DND-41 (cell line): Measurements from ENCODE around the gene LPCAT1.
A peak's percentile ranks its signal among the peaks of the same experiment; 100 is the strongest.

Experiments used
- ATAC-seq: fragments of 200-7000 bp; cut with Tn5 transposase; 3 replicates; pipeline ENCODE4 v1.9.1; 2021; ENCODE audit warnings: low read depth; ENCODE audit not compliant: insufficient read depth
- DNase-seq: peaks from one replicate; pipeline ENCODE4 v3.0.0-alpha.2; 2020
- H2AFZ ChIP-seq: 2 replicates; pipeline ENCODE4 v1.6.0; 2012; ENCODE audit warnings: low read depth, low read length
- H3K27ac ChIP-seq: 2 replicates; pipeline ENCODE4 v1.5.1; 2012; ENCODE audit warnings: low read length, inconsistent platforms
- H3K27me3 ChIP-seq: fragments of 200-600 bp; sonication (generic); 2 replicates; pipeline ENCODE4 v1.6.0; 2012; ENCODE audit warnings: low read length, mild to moderate bottlenecking, inconsistent platforms; ENCODE audit not compliant: insufficient read depth, poor library complexity
- H3K36me3 ChIP-seq: 2 replicates; pipeline ENCODE4 v1.5.1; 2012; ENCODE audit warnings: low read length, inconsistent platforms; ENCODE audit not compliant: insufficient read depth
- H3K4me1 ChIP-seq: 2 replicates; pipeline ENCODE4 v1.5.1; 2012; ENCODE audit warnings: mild to moderate bottlenecking, low read length; ENCODE audit not compliant: insufficient read depth
- H3K4me2 ChIP-seq: 2 replicates; pipeline ENCODE4 v1.6.0; 2012; ENCODE audit warnings: mild to moderate bottlenecking, moderate library complexity, low read length, inconsistent platforms; ENCODE audit not compliant: insufficient read depth
- H3K4me3 ChIP-seq, 2 experiments: fragments of 200-600 bp in 1 of 2; shearing (Covaris generic) in 1 of 2; 2 replicates each; pipeline ENCODE4 v1.5.1; 2012 to 2016; ENCODE audit warnings: inconsistent platforms in 2 of 2, low read length in 2 of 2, mild to moderate bottlenecking in 2 of 2, low read depth in 1 of 2, moderate library complexity in 1 of 2
- H3K79me2 ChIP-seq: 2 replicates; pipeline ENCODE4 v1.6.0; 2012; ENCODE audit warnings: low read length, inconsistent platforms; ENCODE audit not compliant: insufficient read depth
- H3K9ac ChIP-seq: 2 replicates; pipeline ENCODE4 v1.6.0; 2012; ENCODE audit warnings: low read depth, mild to moderate bottlenecking, inconsistent platforms, low read length, moderate library complexity
- H3K9me3 ChIP-seq: 2 replicates; pipeline ENCODE4 v1.5.1; 2012; ENCODE audit warnings: low read length, moderate library complexity, mild to moderate bottlenecking, inconsistent platforms; ENCODE audit not compliant: insufficient read depth, severe bottlenecking
- H4K20me1 ChIP-seq: 2 replicates; pipeline ENCODE4 v1.6.0; 2012; ENCODE audit warnings: low read length; ENCODE audit not compliant: insufficient read depth
- EZH2 ChIP-seq: IDR thresholded peaks from 3 replicates; pipeline ENCODE4 v1.6.1; 2012; ENCODE audit warnings: borderline replicate concordance, low read depth, mild to moderate bottlenecking, moderate library complexity, low read length, inconsistent platforms; ENCODE audit not compliant: severe bottlenecking
- TF ChIP-seq, protein P1 (sequence below): IDR thresholded peaks from 2 replicates; pipeline ENCODE4 v1.5.1; 2012; ENCODE audit warnings: borderline replicate concordance, low read length, moderate library complexity, mild to moderate bottlenecking; ENCODE audit not compliant: poor library complexity, severe bottlenecking; ENCODE audit errors: extremely low read depth

LPCAT1 gene

GRCh38 chr5:1521671-1522600 is 1.8 kb downstream of the LPCAT1 start:
- peak overlapping the region; percentile 35; the same call in 1 of the 2 replicates for H3K27ac ChIP-seq
- peaks cover 32% of the 10 kb centered on the region for H3K4me1 ChIP-seq
- TF ChIP-seq EZH2, result no peak
- TF ChIP-seq, protein P1, sequence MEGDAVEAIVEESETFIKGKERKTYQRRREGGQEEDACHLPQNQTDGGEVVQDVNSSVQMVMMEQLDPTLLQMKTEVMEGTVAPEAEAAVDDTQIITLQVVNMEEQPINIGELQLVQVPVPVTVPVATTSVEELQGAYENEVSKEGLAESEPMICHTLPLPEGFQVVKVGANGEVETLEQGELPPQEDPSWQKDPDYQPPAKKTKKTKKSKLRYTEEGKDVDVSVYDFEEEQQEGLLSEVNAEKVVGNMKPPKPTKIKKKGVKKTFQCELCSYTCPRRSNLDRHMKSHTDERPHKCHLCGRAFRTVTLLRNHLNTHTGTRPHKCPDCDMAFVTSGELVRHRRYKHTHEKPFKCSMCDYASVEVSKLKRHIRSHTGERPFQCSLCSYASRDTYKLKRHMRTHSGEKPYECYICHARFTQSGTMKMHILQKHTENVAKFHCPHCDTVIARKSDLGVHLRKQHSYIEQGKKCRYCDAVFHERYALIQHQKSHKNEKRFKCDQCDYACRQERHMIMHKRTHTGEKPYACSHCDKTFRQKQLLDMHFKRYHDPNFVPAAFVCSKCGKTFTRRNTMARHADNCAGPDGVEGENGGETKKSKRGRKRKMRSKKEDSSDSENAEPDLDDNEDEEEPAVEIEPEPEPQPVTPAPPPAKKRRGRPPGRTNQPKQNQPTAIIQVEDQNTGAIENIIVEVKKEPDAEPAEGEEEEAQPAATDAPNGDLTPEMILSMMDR, result no peak
- peaks cover 56% of the 10 kb centered on the region for H4K20me1 ChIP-seq
- ATAC-seq (no peak), DNase-seq (peak; percentile 5)
- H2AFZ ChIP-seq, result no peak overlapping the region
- H3K4me2 ChIP-seq, result peak overlapping the region; percentile 79
- H3K36me3 ChIP-seq, result peaks cover 46% of the 10 kb centered on the region
- H3K9ac ChIP-seq, result peak overlapping the region; percentile 63
- no peaks in the 10 kb centered on the region for H3K9me3 ChIP-seq
- H3K4me3 ChIP-seq, result peak overlapping the region; percentile 62 to 89; a peak in 3 of 4 replicates
- no peaks in the 10 kb centered on the region for H3K27me3 ChIP-seq
- peaks cover 66% of the 10 kb centered on the region for H3K79me2 ChIP-seq

DNA sequence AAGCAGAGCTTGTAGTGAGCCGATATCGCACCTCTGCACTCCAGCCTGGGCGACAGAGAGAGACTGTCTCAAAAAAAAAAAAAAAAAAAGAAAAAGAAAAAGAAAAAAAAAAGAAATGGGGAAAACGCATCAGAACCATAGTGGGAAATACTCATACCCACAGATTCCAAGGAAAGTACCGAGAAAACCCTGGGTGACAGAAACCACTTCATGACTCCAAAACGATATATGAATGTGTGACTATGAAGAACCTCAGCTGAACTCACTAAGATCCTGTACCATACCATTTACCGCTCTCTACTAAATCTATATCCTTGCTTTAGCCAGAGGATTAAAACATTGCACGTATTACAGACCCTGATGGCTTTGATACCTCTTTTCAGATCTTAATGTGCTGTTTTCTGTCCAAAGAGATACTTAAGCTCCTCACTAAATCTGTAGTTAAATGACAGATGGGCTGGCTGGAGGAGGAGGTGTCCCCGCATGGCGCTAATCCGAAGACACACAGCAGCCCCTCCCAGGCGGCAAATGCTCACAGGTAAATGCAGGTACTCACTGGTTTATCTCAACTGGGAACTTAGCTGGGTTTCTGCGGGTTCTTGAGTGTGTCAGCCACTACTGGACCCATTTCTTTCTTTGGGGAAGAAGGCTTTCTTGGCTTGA is 2.8 kb downstream of the LPCAT1 start:
- peak overlapping the region in 1 of 2 experiments; percentile 16; a peak in 1 of 4 replicates for H3K4me3 ChIP-seq
- peak overlapping the region; percentile 79 for H3K4me2 ChIP-seq
- peaks cover 77% of the 10 kb centered on the region for H3K79me2 ChIP-seq
- peaks cover 32% of the 10 kb centered on the region for H3K4me1 ChIP-seq
- H3K36me3 ChIP-seq, result peaks cover 55% of the 10 kb centered on the region
- DNase-seq (peak; percentile 1), ATAC-seq (no peak)
- TF ChIP-seq, protein P1, result no peak
- no peak for TF ChIP-seq EZH2
- no peaks in the 10 kb centered on the region for H3K27me3 ChIP-seq
- no peaks in the 10 kb centered on the region for H3K9me3 ChIP-seq
- peaks cover 65% of the 10 kb centered on the region for H4K20me1 ChIP-seq
- H2AFZ ChIP-seq, result no peak overlapping the region
- H3K9ac ChIP-seq, result peak overlapping the region; percentile 63; the same call in 1 of the 2 replicates
- H3K27ac ChIP-seq, result peak overlapping the region; percentile 32; the same call in 1 of the 2 replicates

GRCh38 chr5:1519631-1520210 is 4.0 kb downstream of the LPCAT1 start:
- peaks cover 75% of the 10 kb centered on the region for H4K20me1 ChIP-seq
- H3K36me3 ChIP-seq, result peaks cover 62% of the 10 kb centered on the region
- no peak overlapping the region for H2AFZ ChIP-seq
- DNase-seq (peak; percentile 1), ATAC-seq (no peak)
- H3K79me2 ChIP-seq, result peaks cover 89% of the 10 kb centered on the region
- H3K27ac ChIP-seq, result no peak overlapping the region; the same call in 1 of the 2 replicates
- H3K9ac ChIP-seq, result no peak overlapping the region
- H3K4me3 ChIP-seq, result no peak overlapping the region
- peaks cover 34% of the 10 kb centered on the region for H3K4me1 ChIP-seq
- H3K4me2 ChIP-seq, result no peak overlapping the region
- no peaks in the 10 kb centered on the region for H3K9me3 ChIP-seq
- H3K27me3 ChIP-seq, result no peaks in the 10 kb centered on the region
- TF ChIP-seq, protein P1, result no peak
- TF ChIP-seq EZH2, result no peak
